ENCODE measurements around the gene PLA2G5. TPM values are rescaled to one million over a fixed set of nuclear protein-coding genes. Genes with fewer than 3 reads are reported as not detected.
"Not testable (repeated sequence)": the region's sequence is repeated elsewhere in the genome, so short reads cannot be mapped to it uniquely, and the experiment has no call there.

Gene PLA2G5
- total RNA-seq, 2 donors from 2014 or later = 18.7 to 19.2 TPM

DNA sequence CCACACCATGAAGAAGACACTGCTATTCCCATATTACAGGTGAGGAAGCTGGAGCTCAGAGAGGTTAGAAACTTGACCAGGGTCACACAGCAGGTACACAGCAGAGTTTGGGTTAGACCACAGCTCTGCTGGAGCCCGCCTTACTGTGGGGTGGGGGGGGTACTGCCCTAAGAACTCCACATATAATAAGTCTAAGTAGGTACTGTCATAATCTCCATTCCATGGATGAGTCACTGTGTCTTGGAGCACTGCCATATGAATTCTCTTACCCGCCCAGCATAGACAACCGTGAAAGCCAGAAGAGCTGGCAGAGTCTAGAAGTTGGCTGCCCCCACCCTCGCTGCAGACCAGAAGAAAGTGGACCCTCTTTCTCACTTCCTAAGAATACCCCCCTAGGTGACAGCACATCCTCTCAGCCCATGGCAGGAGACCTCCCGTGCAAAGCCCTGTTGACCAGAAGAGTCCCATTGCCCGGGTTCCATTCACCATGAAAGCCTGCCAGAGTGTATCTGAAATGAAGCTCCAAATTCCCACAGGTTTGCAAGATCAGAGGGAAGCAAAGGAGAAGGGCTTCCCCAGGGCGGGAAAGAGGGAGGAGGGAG, 54.6 kb downstream of the PLA2G5 start:
- no peak for ATAC-seq (ENCODE audit: insufficient number of reproducible peaks, low FRiP score, low read depth)

DNA sequence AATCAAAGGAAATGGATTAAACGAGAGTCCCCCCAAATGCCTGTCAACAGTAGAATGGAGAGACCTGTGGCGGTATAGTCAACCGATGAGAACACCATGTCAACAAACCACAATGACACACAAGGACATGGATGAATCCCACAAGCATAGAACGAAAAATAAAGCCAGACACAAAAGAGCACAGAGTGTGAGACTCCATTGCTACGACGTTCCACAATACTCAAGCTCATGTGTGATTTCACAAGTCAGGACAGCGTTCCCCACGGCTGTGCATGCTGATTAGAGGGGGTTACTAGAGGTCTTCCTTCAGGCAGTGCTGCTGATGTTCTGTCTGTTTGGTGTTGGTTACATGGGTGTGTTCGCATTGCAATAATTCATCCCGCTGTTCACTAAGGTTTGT, 55.1 kb downstream of the PLA2G5 start:
- no peak for DNase-seq (ENCODE audit: low spot score)
- TF ChIP-seq, protein P1, sequence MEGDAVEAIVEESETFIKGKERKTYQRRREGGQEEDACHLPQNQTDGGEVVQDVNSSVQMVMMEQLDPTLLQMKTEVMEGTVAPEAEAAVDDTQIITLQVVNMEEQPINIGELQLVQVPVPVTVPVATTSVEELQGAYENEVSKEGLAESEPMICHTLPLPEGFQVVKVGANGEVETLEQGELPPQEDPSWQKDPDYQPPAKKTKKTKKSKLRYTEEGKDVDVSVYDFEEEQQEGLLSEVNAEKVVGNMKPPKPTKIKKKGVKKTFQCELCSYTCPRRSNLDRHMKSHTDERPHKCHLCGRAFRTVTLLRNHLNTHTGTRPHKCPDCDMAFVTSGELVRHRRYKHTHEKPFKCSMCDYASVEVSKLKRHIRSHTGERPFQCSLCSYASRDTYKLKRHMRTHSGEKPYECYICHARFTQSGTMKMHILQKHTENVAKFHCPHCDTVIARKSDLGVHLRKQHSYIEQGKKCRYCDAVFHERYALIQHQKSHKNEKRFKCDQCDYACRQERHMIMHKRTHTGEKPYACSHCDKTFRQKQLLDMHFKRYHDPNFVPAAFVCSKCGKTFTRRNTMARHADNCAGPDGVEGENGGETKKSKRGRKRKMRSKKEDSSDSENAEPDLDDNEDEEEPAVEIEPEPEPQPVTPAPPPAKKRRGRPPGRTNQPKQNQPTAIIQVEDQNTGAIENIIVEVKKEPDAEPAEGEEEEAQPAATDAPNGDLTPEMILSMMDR (IDR thresholded peaks at IDR 0.05) = no peak
- no peak overlapping the region for H3K4me3 ChIP-seq
- no peak overlapping the region for H3K27ac ChIP-seq
- no peaks in the 10 kb centered on the region for H3K27me3 ChIP-seq (replicated peaks; ENCODE audit: insufficient read depth)
- ATAC-seq (ENCODE audit: insufficient number of reproducible peaks, low FRiP score, low read depth) = no peak
- no peaks in the 10 kb centered on the region for H3K4me1 ChIP-seq (ENCODE audit: control insufficient read depth in 1 of 2, low read depth in 2 of 2)
- no peaks in the 10 kb centered on the region for H3K9me3 ChIP-seq
- no peaks in the 10 kb centered on the region for H3K36me3 ChIP-seq

More for the DNA sequence above, 54.6 kb downstream of the PLA2G5 start:
- H3K27me3 ChIP-seq (replicated peaks; ENCODE audit: insufficient read depth) = no peaks in the 10 kb centered on the region
- no peak for DNase-seq (ENCODE audit: low spot score)
- H3K27ac ChIP-seq = no peak overlapping the region
- no peaks in the 10 kb centered on the region for H3K36me3 ChIP-seq
- TF ChIP-seq, protein P1 (IDR thresholded peaks at IDR 0.05) = no peak
- no peaks in the 10 kb centered on the region for H3K4me1 ChIP-seq (ENCODE audit: control insufficient read depth in 1 of 2, low read depth in 2 of 2)
- H3K4me3 ChIP-seq = no peak overlapping the region
- H3K9me3 ChIP-seq = no peaks in the 10 kb centered on the region

DNA sequence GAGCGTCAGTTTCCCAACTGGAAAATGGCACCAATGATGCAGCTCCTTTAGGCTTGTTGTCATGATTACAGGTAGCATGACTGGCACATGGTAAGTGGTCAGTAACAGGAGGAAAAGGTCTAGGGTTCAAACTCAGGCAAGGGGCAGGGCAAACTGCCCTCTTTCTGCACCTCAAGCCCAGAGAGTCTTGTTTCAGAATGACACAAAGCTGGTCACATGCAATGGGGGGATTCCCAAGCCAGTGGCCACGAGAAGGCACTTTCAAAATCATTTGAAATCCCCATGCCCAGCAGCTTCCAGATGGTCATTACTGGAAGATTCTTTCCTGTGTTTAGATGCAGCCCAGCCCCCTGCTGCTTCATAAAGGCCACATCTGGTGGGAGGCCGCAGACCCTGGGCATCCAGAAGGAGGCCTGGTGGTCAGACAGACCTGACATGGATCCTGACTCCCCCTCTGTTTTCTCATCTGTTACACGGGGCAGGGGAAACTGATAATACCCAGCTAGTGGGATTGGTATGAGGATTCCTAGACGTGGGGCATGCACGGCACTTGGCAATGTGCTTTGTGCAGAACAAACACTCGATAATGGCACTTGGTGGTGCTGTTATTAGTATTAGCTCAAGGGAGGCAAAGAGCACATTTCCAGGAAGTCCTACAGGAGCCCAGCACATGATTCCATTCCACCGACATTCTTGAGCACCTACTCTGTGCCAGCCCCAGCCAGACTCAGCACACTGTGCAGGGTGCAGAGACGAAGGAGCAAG, 56.2 kb downstream of the PLA2G5 start:
- Histone ChIP-seq H3K4me1 (ENCODE audit: control insufficient read depth in 1 of 2, low read depth in 2 of 2) (no peaks in the 10 kb centered on the region), H3K27me3 (replicated peaks; ENCODE audit: insufficient read depth) (no peaks in the 10 kb centered on the region), H3K27ac (no peak overlapping the region), H3K4me3 (no peak overlapping the region), H3K36me3 (no peaks in the 10 kb centered on the region), H3K9me3 (no peaks in the 10 kb centered on the region)
- DNase-seq (ENCODE audit: low spot score) (no peak), ATAC-seq (ENCODE audit: insufficient number of reproducible peaks, low FRiP score, low read depth) (no peak)
- TF ChIP-seq, protein P1 (IDR thresholded peaks at IDR 0.05) = no peak

DNA sequence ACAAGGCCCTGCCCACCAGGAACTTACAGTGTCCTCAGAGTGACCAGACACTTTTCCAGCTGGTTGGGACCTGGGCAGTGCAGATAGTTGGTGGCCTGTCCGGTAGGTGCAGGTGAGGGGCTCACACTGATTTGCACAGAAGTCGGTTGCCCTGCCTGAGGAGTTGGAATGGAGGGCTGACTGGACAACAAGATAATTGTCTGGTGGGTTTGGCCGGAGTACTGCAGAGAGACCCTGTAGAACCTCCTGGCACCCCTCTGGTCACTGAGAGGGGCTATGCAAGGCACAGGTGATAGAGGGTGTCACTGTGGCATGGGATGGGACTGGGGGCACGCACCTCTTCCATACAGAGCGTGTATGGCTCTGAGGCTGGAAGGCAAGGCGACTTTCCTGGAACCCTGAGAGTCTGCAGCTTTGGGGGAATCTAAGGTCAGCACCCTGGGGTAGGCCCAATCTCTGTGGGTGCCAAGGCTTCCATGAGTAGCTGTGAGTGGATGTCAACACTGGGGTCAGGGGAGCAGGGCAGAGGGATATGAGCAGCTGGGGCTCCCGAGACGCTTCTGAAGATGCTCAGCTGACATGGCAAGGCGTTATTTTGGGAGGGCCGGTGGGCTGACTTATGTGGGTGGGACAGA, 56.9 kb downstream of the PLA2G5 start:
- Histone ChIP-seq H3K9me3 (no peaks in the 10 kb centered on the region), H3K4me3 (no peak overlapping the region), H3K27ac (no peak overlapping the region), H3K4me1 (ENCODE audit: control insufficient read depth in 1 of 2, low read depth in 2 of 2) (no peaks in the 10 kb centered on the region), H3K27me3 (replicated peaks; ENCODE audit: insufficient read depth) (no peaks in the 10 kb centered on the region), H3K36me3 (no peaks in the 10 kb centered on the region)
- TF ChIP-seq, protein P1 (IDR thresholded peaks at IDR 0.05) = no peak
- DNase-seq (ENCODE audit: low spot score) (no peak), ATAC-seq (ENCODE audit: insufficient number of reproducible peaks, low FRiP score, low read depth) (no peak)

DNA sequence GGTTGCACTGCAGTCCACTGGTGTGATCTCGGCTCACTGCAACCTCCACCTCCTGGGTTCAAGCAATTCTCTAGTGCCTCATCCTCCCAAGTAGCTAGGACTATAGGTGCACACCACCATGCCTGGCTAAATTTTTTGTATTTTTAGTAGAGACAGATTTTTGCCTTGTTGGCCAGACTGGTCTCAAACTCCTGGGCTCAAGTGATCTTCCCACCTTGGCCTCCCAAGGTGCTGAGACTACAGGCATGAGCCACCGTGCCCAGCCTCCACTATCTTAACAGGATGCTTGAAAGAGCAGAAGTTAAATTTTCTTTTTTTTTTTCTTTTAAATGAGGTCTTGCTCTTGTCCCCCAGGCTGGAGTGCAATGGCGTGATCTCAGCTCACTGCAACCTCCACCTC, 60.5 kb downstream of the PLA2G5 start:
- not testable (repeated sequence) for H3K27me3 ChIP-seq (replicated peaks; ENCODE audit: insufficient read depth); H3K4me3 ChIP-seq; H3K4me1 ChIP-seq (ENCODE audit: control insufficient read depth in 1 of 2, low read depth in 2 of 2); H3K9me3 ChIP-seq; DNase-seq (ENCODE audit: low spot score); H3K36me3 ChIP-seq; H3K27ac ChIP-seq; ATAC-seq (ENCODE audit: insufficient number of reproducible peaks, low FRiP score, low read depth)

Measured in thoracic aorta (tissue), 2 donors.